Mesenchymal stem cell (in vitro differentiated cells and primary cell): ENCODE data around the gene GRIK4.

Experiments used
- DNase-seq: peaks from one replicate; pipeline ENCODE4 v3.0.0-alpha.2; 2013
- H2AFZ ChIP-seq: one replicate; pipeline ENCODE4 v1.6.1; 2013; ENCODE audit warnings: low read depth, mild to moderate bottlenecking, control low read depth, inconsistent platforms, low read length, moderate library complexity
- H2AK5ac ChIP-seq: 2 replicates; pipeline ENCODE4 v1.6.1; 2013; ENCODE audit warnings: low read length, moderate library complexity, mild to moderate bottlenecking, inconsistent platforms; ENCODE audit not compliant: severe bottlenecking
- H2BK120ac ChIP-seq: one replicate; pipeline ENCODE4 v1.6.1; 2013; ENCODE audit warnings: low read depth, mild to moderate bottlenecking, inconsistent platforms, low read length, moderate library complexity
- H2BK12ac ChIP-seq, 2 experiments: one replicate each; pipeline ENCODE4 v1.6.1; 2013; ENCODE audit warnings: inconsistent platforms in 2 of 2, low read length in 2 of 2, mild to moderate bottlenecking in 2 of 2, moderate library complexity in 2 of 2, control low read depth in 1 of 2
- H2BK15ac ChIP-seq: one replicate; pipeline ENCODE4 v1.6.1; 2013; ENCODE audit warnings: mild to moderate bottlenecking, low read depth, inconsistent platforms; ENCODE audit not compliant: poor library complexity, severe bottlenecking
- H2BK5ac ChIP-seq: 2 replicates; pipeline ENCODE4 v1.6.1; 2013; ENCODE audit warnings: low read depth, mild to moderate bottlenecking, low read length, control low read depth, inconsistent platforms; ENCODE audit not compliant: poor library complexity, severe bottlenecking
- H3K14ac ChIP-seq, 2 experiments: one replicate each; pipeline ENCODE4 v1.6.1; 2013; ENCODE audit warnings: inconsistent platforms in 2 of 2, low read length in 2 of 2, control low read depth in 1 of 2, mild to moderate bottlenecking in 1 of 2, moderate library complexity in 1 of 2
- H3K18ac ChIP-seq, 2 experiments: one replicate each; pipeline ENCODE4 v1.6.1; 2013; ENCODE audit warnings: inconsistent platforms in 2 of 2, low read length in 2 of 2, control low read depth in 1 of 2, low read depth in 1 of 2, mild to moderate bottlenecking in 1 of 2
- H3K23ac ChIP-seq, 2 experiments: one replicate each; pipeline ENCODE4 v1.6.1; 2013; ENCODE audit warnings: inconsistent platforms in 2 of 2, low read length in 2 of 2, mild to moderate bottlenecking in 2 of 2, moderate library complexity in 2 of 2, control low read depth in 1 of 2
- H3K27ac ChIP-seq: 2 replicates; pipeline ENCODE4 v1.5.1; 2013; ENCODE audit warnings: mild to moderate bottlenecking, moderate library complexity, low read length, control low read depth, inconsistent platforms; ENCODE audit not compliant: poor library complexity, severe bottlenecking
- H3K27me3 ChIP-seq, 2 experiments: 2 replicates each; pipeline versions ENCODE4 v1.6.1 to v1.7.0; 2013; ENCODE audit warnings: low read length in 2 of 2, mild to moderate bottlenecking in 2 of 2, moderate library complexity in 2 of 2, control low read depth in 1 of 2, inconsistent platforms in 1 of 2; ENCODE audit not compliant: control insufficient read depth in 1 of 2, insufficient read depth in 1 of 2
- H3K36me3 ChIP-seq, 2 experiments: 2 replicates each; pipeline versions ENCODE4 v1.6.1 to v1.7.0; 2013; ENCODE audit warnings: low read length in 2 of 2, control low read depth in 1 of 2, inconsistent platforms in 1 of 2, low read depth in 1 of 2, mild to moderate bottlenecking in 1 of 2; ENCODE audit not compliant: insufficient read depth in 2 of 2, control insufficient read depth in 1 of 2
- H3K4ac ChIP-seq, 2 experiments: one replicate each; pipeline ENCODE4 v1.6.1; 2013; ENCODE audit warnings: inconsistent platforms in 2 of 2, low read length in 2 of 2, mild to moderate bottlenecking in 2 of 2, moderate library complexity in 2 of 2, control low read depth in 1 of 2, low read depth in 1 of 2
- H3K4me1 ChIP-seq: 2 replicates; pipeline ENCODE4 v1.6.1; 2013; ENCODE audit warnings: low read depth, low read length, control low read depth; ENCODE audit not compliant: control insufficient read depth, insufficient read depth
- H3K4me2 ChIP-seq: 2 replicates; pipeline ENCODE4 v1.6.1; 2013; ENCODE audit warnings: low read length, mild to moderate bottlenecking, inconsistent platforms; ENCODE audit not compliant: poor library complexity, severe bottlenecking
- H3K4me3 ChIP-seq, 2 experiments: 2 replicates each; pipeline versions ENCODE4 v1.5.1 to v1.7.0; 2013; ENCODE audit warnings: low read length in 2 of 2, mild to moderate bottlenecking in 2 of 2, control low read depth in 1 of 2, low read depth in 1 of 2; ENCODE audit not compliant: insufficient read depth in 1 of 2
- H3K79me1 ChIP-seq: replicated peaks from 2 replicates; pipeline ENCODE4 v1.6.1; 2013; ENCODE audit warnings: mild to moderate bottlenecking, control low read depth, low read length, inconsistent platforms; ENCODE audit not compliant: poor library complexity, severe bottlenecking
- H3K9ac ChIP-seq: 2 replicates; pipeline ENCODE4 v1.7.0; 2013; ENCODE audit warnings: mild to moderate bottlenecking, low read length, moderate library complexity
- H3K9me3 ChIP-seq: 2 replicates; pipeline ENCODE4 v1.7.0; 2013; ENCODE audit warnings: mild to moderate bottlenecking, low read length; ENCODE audit not compliant: control insufficient read depth
- H4K8ac ChIP-seq: one replicate; pipeline ENCODE4 v1.6.1; 2013; ENCODE audit warnings: inconsistent platforms, mild to moderate bottlenecking, low read length, moderate library complexity
- H4K91ac ChIP-seq: one replicate; pipeline ENCODE4 v1.6.1; 2013; ENCODE audit warnings: mild to moderate bottlenecking, low read length, inconsistent platforms
- WGBS: methylation state at CpG from one replicate; pipeline ENCODE4 v1.1.7; 2013; ENCODE audit warnings: mixed read lengths; 5-methylcytosine and 5-hydroxymethylcytosine counted together

Gene GRIK4

GRCh38 chr11:120505801-120506425 lies 5.6 kb upstream of the GRIK4 start:
- Histone ChIP-seq H4K8ac (no peak overlapping the region), H3K27ac (no peak overlapping the region), H3K9ac (no peak overlapping the region), H2AK5ac (no peak overlapping the region), H3K9me3 (no peaks in the 10 kb centered on the region), H3K4ac (no peak overlapping the region), H3K4me2 (no peak overlapping the region), H3K14ac (no peak overlapping the region), H3K4me1 (peaks cover 9% of the 10 kb centered on the region), H2BK15ac (no peak overlapping the region), H3K36me3 (no peaks in the 10 kb centered on the region), H3K27me3 (peaks cover 12 to 37% of the 10 kb centered on the region in 2 experiments), H3K79me1 (no peaks in the 10 kb centered on the region), H2BK12ac (no peak overlapping the region), H3K18ac (no peak overlapping the region), H2BK5ac (no peak overlapping the region), H3K23ac (no peak overlapping the region), H3K4me3 (no peak overlapping the region), H2AFZ (no peak overlapping the region), H4K91ac (no peak overlapping the region), H2BK120ac (no peak overlapping the region)
- no peak for DNase-seq
- 94% methylated on average over 5 of the region's 7 CpGs for WGBS

DNA sequence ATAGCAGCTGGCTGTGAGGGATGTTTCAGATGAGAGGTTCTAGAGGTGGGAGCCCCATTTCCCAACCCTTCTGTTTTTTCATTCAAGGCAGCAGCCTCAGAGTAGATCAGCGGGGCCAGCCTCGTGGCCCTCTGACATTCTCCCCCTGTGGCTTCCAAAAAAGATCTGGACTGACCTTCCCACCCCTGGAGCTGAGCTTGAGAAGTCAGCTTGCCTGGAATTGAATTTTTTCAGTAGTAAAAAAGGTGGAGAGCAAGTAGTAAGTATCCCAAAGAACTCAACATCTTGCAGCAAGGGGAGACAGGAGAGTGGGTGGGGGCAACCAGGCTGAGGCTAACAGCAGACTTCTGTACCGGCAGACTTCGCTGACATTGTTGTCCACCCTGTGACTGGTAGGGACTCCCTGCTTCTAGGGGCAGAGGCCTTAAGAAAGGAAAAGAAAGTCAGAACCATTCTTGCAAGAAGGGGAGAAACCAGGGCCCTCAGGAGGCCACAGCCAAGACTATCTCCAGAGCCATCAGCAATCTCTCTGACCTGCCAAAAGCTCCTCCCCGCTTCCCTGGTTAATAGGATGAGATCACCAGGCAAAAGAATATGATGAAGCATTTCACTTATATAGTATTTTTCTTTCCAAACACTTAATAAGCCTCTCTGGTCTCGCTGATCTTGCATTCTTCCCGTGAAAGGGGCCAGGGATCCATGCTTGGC lies 2.0 kb upstream of the GRIK4 start:
- Histone ChIP-seq H3K27me3 (peaks cover 20 to 53% of the 10 kb centered on the region in 2 experiments), H4K91ac (no peak overlapping the region), H3K79me1 (no peaks in the 10 kb centered on the region), H3K27ac (no peak overlapping the region), H3K14ac (no peak overlapping the region), H2BK120ac (no peak overlapping the region), H2BK15ac (no peak overlapping the region), H3K4me2 (no peak overlapping the region), H3K18ac (no peak overlapping the region), H3K4ac (no peak overlapping the region), H3K9ac (no peak overlapping the region), H4K8ac (no peak overlapping the region), H3K23ac (no peak overlapping the region), H2BK12ac (no peak overlapping the region), H2BK5ac (no peak overlapping the region), H3K9me3 (no peaks in the 10 kb centered on the region), H2AK5ac (no peak overlapping the region), H3K36me3 (no peaks in the 10 kb centered on the region), H2AFZ (no peak overlapping the region), H3K4me3 (no peak overlapping the region), H3K4me1 (peaks cover 11% of the 10 kb centered on the region)
- no peak for DNase-seq
- WGBS = 80% methylated on average over 5 of the region's 7 CpGs

DNA sequence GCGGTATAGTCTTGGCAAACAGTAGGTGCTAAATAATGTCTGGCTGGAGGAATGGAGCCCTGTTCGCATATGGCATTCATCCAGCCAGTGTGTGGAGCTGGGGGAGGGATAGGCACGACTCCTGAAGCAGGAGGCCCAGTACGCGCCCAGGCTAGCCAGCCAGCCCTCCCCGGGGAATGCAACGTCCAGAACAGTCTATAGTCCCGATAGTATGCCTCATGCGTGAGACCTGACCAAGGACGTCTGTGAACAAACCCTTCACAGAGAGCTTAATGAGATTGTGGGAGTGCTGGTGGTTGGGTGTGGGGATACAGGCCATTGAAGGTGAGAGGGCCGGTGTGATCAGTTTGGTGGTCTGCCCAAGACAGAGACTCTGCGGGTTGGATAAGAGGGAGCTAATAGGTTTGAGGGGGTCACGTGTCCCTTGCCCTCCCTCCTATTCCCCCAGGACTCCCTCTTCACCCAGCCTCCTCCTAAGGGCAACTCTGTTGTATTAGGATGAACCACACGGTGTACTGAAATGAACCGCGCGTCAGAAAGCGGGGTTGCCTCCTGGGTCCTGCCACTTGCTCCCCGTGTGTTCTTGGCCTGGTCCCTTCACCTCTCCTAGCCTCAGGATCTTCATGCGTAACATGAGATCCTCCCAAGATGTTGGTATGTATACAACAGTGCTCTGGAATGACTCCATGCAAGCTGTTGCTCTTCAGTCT lies 987 bp upstream of the GRIK4 start:
- Histone ChIP-seq H3K79me1 (no peaks in the 10 kb centered on the region), H4K91ac (no peak overlapping the region), H3K4me3 (no peak overlapping the region), H2BK15ac (no peak overlapping the region), H2BK12ac (no peak overlapping the region), H2BK5ac (no peak overlapping the region), H3K23ac (no peak overlapping the region), H3K27ac (no peak overlapping the region), H4K8ac (no peak overlapping the region), H3K9me3 (no peaks in the 10 kb centered on the region), H3K18ac (no peak overlapping the region), H3K4me1 (peaks cover 11% of the 10 kb centered on the region), H3K4ac (no peak overlapping the region), H3K27me3 (peaks cover 20 to 63% of the 10 kb centered on the region in 2 experiments), H2AFZ (no peak overlapping the region), H3K4me2 (no peak overlapping the region), H3K36me3 (no peaks in the 10 kb centered on the region), H3K9ac (no peak overlapping the region), H2BK120ac (no peak overlapping the region), H2AK5ac (no peak overlapping the region), H3K14ac (no peak overlapping the region)
- 83% methylated on average over 20 of the region's 20 CpGs for WGBS
- no peak for DNase-seq
